HepG2 (cell line): ENCODE measurements around the gene RNF13. TPM values are rescaled to one million over a fixed set of nuclear protein-coding genes. Genes with fewer than 3 reads are reported as not detected.

Experiments
- ATAC-seq: fragments of 200-7000 bp; cut with Tn5 transposase; 3 replicates; pipeline ENCODE4 v1.9.1; 2020; ENCODE audit warnings: mild to moderate bottlenecking, moderate library complexity
- BruUV-seq: library from RNA; stranded (reverse); fragments of 400-500 nt; replicated peaks from 2 replicates; lab custom pipeline; 2021; lab: Mats Ljungman, UMichigan
- CTCF ChIA-PET: fragments of 300-600 bp; formaldehyde crosslinking; extraction: SDS; loops from one replicate; lab custom pipeline; 2021; ENCODE audit warnings: low total read pairs, inconsistent platforms, low intra/inter-chr PET ratio; lab: Yijun Ruan, JAX
- POLR2A ChIA-PET: fragments of 350-600 bp; sonication (Branson Sonifier 250); formaldehyde crosslinking; loops from one replicate; lab custom pipeline; 2020; ENCODE audit warnings: antibody characterized with exemption, inconsistent platforms; lab: Yijun Ruan, JAX
- DNase-seq: peaks from one replicate; pipeline ENCODE4 v3.0.0-alpha.2; 2015; ENCODE audit warnings: low spot score
- FAIRE-seq: peaks from 3 replicates; lab custom pipeline; 2011; peaks lifted over from hg19 to GRCh38; lab: Jason Lieb, UNC
- H2AFZ ChIP-seq: one replicate; pipeline ENCODE4 v1.6.1; 2011; ENCODE audit warnings: low read length, inconsistent platforms
- H3K27ac ChIP-seq: fragments of 300-600 bp; 3 replicates; pipeline ENCODE4 v1.8.0; 2011; ENCODE audit warnings: mixed run types, mild to moderate bottlenecking, mixed read lengths, low read length, inconsistent platforms; ENCODE audit not compliant: insufficient read depth; ENCODE audit errors: extremely low read length
- H3K27me3 ChIP-seq, 2 experiments: fragments of 200-600 bp in 1 of 2; 2 replicates in 1 of 2; 3 replicates in 1 of 2; pipeline versions ENCODE4 v1.6.0 to v1.8.0; 2011; ENCODE audit warnings: low read length in 2 of 2, mild to moderate bottlenecking in 2 of 2, moderate library complexity in 2 of 2, inconsistent platforms in 1 of 2; ENCODE audit not compliant: insufficient read depth in 2 of 2, control insufficient read depth in 1 of 2
- H3K36me3 ChIP-seq, 2 experiments: fragments of 200-600 bp in 1 of 2; replicated peaks in 1 of 2; 2 replicates in 1 of 2; 3 replicates in 1 of 2; pipeline versions ENCODE4 v1.5.1 to v1.8.0; 2011; ENCODE audit warnings: low read length in 2 of 2, inconsistent platforms in 1 of 2; ENCODE audit not compliant: insufficient read depth in 2 of 2, control insufficient read depth in 1 of 2
- H3K4me1 ChIP-seq: 2 replicates; pipeline ENCODE4 v1.5.1; 2012; ENCODE audit warnings: low read length, inconsistent platforms; ENCODE audit not compliant: insufficient read depth
- H3K4me2 ChIP-seq: 2 replicates; pipeline ENCODE4 v1.6.0; 2011; ENCODE audit warnings: low read depth, low read length, inconsistent platforms
- H3K4me3 ChIP-seq, 3 experiments: fragments of 200-600 bp in 1 of 3; sonication (generic), shearing (Covaris generic) in 1 of 3; replicated peaks in 1 of 3; 2 replicates each; pipeline ENCODE4 v1.5.1; 2011 to 2016; ENCODE audit warnings: low read length in 3 of 3, inconsistent platforms in 2 of 3, low read depth in 2 of 3, mild to moderate bottlenecking in 2 of 3, control low read depth in 1 of 3, mixed read lengths in 1 of 3; ENCODE audit not compliant: insufficient read depth in 1 of 3
- H3K79me2 ChIP-seq: one replicate; pipeline ENCODE4 v1.6.1; 2011; ENCODE audit warnings: low read length, inconsistent platforms; ENCODE audit not compliant: insufficient read depth
- H3K9ac ChIP-seq: 2 replicates; pipeline ENCODE4 v1.6.0; 2011; ENCODE audit warnings: mild to moderate bottlenecking, low read depth, low read length, inconsistent platforms; ENCODE audit not compliant: insufficient read depth
- H3K9me3 ChIP-seq: 2 replicates; pipeline ENCODE4 v1.5.1; 2012; ENCODE audit warnings: mild to moderate bottlenecking, low read length
- H4K20me1 ChIP-seq: 2 replicates; pipeline ENCODE4 v1.6.0; 2011; ENCODE audit warnings: inconsistent platforms, mild to moderate bottlenecking, low read length, moderate library complexity; ENCODE audit not compliant: insufficient read depth
- AGO1 ChIP-seq: fragments of 200-400 bp; formaldehyde crosslinking; IDR thresholded peaks from 2 replicates; pipeline ENCODE4 v1.6.1; 2017; ENCODE audit warnings: mild to moderate bottlenecking, low read depth, low read length, moderate library complexity; ENCODE audit not compliant: poor library complexity, severe bottlenecking
- ATF6 ChIP-seq: sonication (generic); formaldehyde crosslinking; conservative IDR thresholded peaks from 2 replicates; pipeline ENCODE4 v1.4.0; 2020; ENCODE audit warnings: missing genetic modification reagents
- CSRNP1 ChIP-seq: sonication (generic); formaldehyde crosslinking; IDR thresholded peaks from 2 replicates; pipeline ENCODE4 v1.8.1; 2023; ENCODE audit warnings: mild to moderate bottlenecking, missing genetic modification reagents
- CSRNP2 ChIP-seq: sonication (generic); formaldehyde crosslinking; conservative IDR thresholded peaks from 2 replicates; pipeline ENCODE4 v1.8.0; 2022; ENCODE audit warnings: low read depth, missing genetic modification reagents
- ELF4 ChIP-seq: sonication (generic); formaldehyde crosslinking; IDR thresholded peaks from 2 replicates; pipeline ENCODE4 v1.5.0; 2020; ENCODE audit warnings: missing genetic modification reagents, mild to moderate bottlenecking, moderate library complexity, borderline replicate concordance
- IRF9 ChIP-seq: sonication (generic); formaldehyde crosslinking; IDR thresholded peaks from 2 replicates; pipeline ENCODE4 v1.8.0; 2022; ENCODE audit warnings: missing genetic modification reagents, mild to moderate bottlenecking, borderline replicate concordance
- MZF1 ChIP-seq: sonication (generic); formaldehyde crosslinking; IDR thresholded peaks from 2 replicates; pipeline ENCODE4 v1.8.1; 2023; ENCODE audit warnings: mild to moderate bottlenecking, missing genetic modification reagents, borderline replicate concordance
- TAF1 ChIP-seq: sonication (generic); formaldehyde crosslinking; IDR thresholded peaks from 2 replicates; pipeline ENCODE4 v1.4.0; 2020; ENCODE audit warnings: missing genetic modification reagents
- TRAFD1 ChIP-seq: sonication (generic); formaldehyde crosslinking; IDR thresholded peaks from 2 replicates; pipeline ENCODE4 v1.5.1; 2020; ENCODE audit warnings: missing genetic modification reagents, mild to moderate bottlenecking, borderline replicate concordance
- ZFP91 ChIP-seq: sonication (generic); formaldehyde crosslinking; IDR thresholded peaks from 2 replicates; pipeline ENCODE4 v1.9.0; 2022; ENCODE audit warnings: missing genetic modification reagents, mild to moderate bottlenecking, borderline replicate concordance
- ZKSCAN5 ChIP-seq: sonication (generic); formaldehyde crosslinking; IDR thresholded peaks from 2 replicates; pipeline ENCODE4 v1.5.1; 2020; ENCODE audit warnings: mild to moderate bottlenecking, missing genetic modification reagents
- ZNF235 ChIP-seq: sonication (generic); formaldehyde crosslinking; IDR thresholded peaks from 2 replicates; pipeline ENCODE4 v1.8.1; 2023; ENCODE audit warnings: mild to moderate bottlenecking, missing genetic modification reagents, borderline replicate concordance
- ZNF414 ChIP-seq: sonication (generic); formaldehyde crosslinking; IDR thresholded peaks from 2 replicates; pipeline ENCODE4 v1.5.0; 2020; ENCODE audit warnings: missing genetic modification reagents
- WGBS: methylation state at CpG from one replicate; pipeline ENCODE4 v1.1.6; 2017; ENCODE audit warnings: low lambda C conversion rate; 5-methylcytosine and 5-hydroxymethylcytosine counted together
- in situ Hi-C: cut with HindIII; loops from 2 replicates; pipeline ENCODE4 v1.10.0; 2017; ENCODE audit warnings: low pct_unique_long_range_greater_than_20kb; ENCODE audit not compliant: extremely low pct_ligation_motif_present
- intact Hi-C: fragments of 100-400 bp; cut with micrococcal nuclease; formaldehyde crosslinking; loops from one replicate; pipeline ENCODE4 v1.10.0; 2022; ENCODE audit not compliant: unreplicated experiment
- polyA plus RNA-seq, 8 experiments: library from polyadenylated mRNA; depleted of rRNA in 3 of 8; stranded (reverse) in 7 of 8; unstranded in 1 of 8; fragments of >200 nt; fragmentation: Illumina TruSeq in 4 of 8; extraction: Trizol in 4 of 8; gene quantifications; 2 replicates each; pipeline versions ENCODE4 v1.2.1 to v1.2.3, GENCODE V29; 2011 to 2016; ENCODE audit warnings: low read depth in 4 of 8, missing spikeins in 1 of 8, mixed read lengths in 1 of 8; ENCODE audit not compliant: insufficient read depth in 1 of 8
- total RNA-seq, 5 experiments: library from RNA; depleted of rRNA; stranded (reverse); fragments of >200 nt; fragmentation: Illumina TruSeq; extraction: Trizol; gene quantifications; 2 replicates each; pipeline ENCODE4 v1.2.3, GENCODE V29; 2016; ENCODE audit warnings: low read depth in 1 of 5

RNF13 gene
- total and polyA plus RNA-seq, 2 of the 13 experiments (the other 11 are each of a cell fraction or from before 2014, with no cell fraction given) = 39.8 to 46.0 TPM

- Histone ChIP-seq H3K9ac (no peak overlapping the region), H3K79me2 (peaks cover 99% of the 10 kb centered on the region), H3K4me3 (no peak overlapping the region), H3K4me1 (peaks cover 38% of the 10 kb centered on the region), H2AFZ (no peak overlapping the region), H4K20me1 (peaks cover 37% of the 10 kb centered on the region), H3K27me3 (no peaks in the 10 kb centered on the region), H3K27ac (no peak overlapping the region), H3K36me3 (no peaks in the 10 kb centered on the region), H3K4me2 (no peak overlapping the region), H3K9me3 (no peaks in the 10 kb centered on the region)
- ATAC-seq (no peak), DNase-seq (no peak), FAIRE-seq (no peak)
- CTCF ChIA-PET = no interaction called here
- POLR2A ChIA-PET = no interaction called here
- 85% methylated on average over 1 of the region's 1 CpG for WGBS
- in situ Hi-C loops = no loop called here
- intact Hi-C loops = no loop called here
- BruUV-seq = no TSS peak
- no peak for TF ChIP-seq AGO1
- TF ChIP-seq ZNF235 (CRISPR knock-in tag) = no peak
- TF ChIP-seq ELF4 = no peak
- no peak for TF ChIP-seq ZFP91 (CRISPR knock-in tag)
- TF ChIP-seq CSRNP1 (CRISPR knock-in tag) = no peak
- TF ChIP-seq CSRNP2 = no peak
- TF ChIP-seq ZNF414 (CRISPR knock-in tag) = no peak
- no peak for TF ChIP-seq ZKSCAN5 (CRISPR knock-in tag)
- TF ChIP-seq TRAFD1 (CRISPR knock-in tag) = no peak
- TF ChIP-seq MZF1 (CRISPR knock-in tag) = no peak
- TF ChIP-seq IRF9 (CRISPR knock-in tag) = no peak
- no peak for TF ChIP-seq ATF6 (CRISPR knock-in tag)
- no peak for TF ChIP-seq TAF1
Observed at GRCh38 chr3:149819432-149819831, 6.4 kb downstream of the RNF13 start.
